Activated CD4-positive, alpha-beta T cell treated with anti-CD3 and anti-CD28 coated beads, Interleukin-2, amount 50 U/mL, for 48 hours (primary cell): ENCODE measurements around the gene SLC25A44.
A peak's percentile ranks its signal among the peaks of the same experiment; 100 is the strongest.
"Not testable (repeated sequence)": the region's sequence is repeated elsewhere in the genome, so short reads cannot be mapped to it uniquely, and the experiment has no call there.

Experiments used
- DNase-seq, 2 experiments: peaks; one replicate each; pipeline ENCODE4 v3.0.0-alpha.2; 2020

The SLC25A44 gene

DNA sequence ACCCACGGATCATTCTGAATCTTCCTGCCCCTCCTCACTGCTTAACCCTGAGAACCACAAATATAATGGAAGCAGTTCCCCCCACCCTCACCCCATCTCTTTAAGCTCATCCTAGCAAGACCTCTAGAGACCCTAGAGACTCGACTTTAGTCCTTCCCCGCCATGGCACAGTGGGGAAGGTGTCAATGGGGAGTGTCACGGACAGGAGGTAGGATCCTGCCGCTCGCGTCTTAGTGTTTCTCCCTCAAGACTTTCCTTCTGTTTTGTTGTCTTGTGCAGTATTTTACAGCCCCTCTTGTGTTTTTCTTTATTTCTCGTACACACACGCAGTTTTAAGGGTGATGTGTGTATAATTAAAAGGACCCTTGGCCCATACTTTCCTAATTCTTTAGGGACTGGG lies 18.2 kb downstream of the SLC25A44 start:
- no peak for DNase-seq

DNA sequence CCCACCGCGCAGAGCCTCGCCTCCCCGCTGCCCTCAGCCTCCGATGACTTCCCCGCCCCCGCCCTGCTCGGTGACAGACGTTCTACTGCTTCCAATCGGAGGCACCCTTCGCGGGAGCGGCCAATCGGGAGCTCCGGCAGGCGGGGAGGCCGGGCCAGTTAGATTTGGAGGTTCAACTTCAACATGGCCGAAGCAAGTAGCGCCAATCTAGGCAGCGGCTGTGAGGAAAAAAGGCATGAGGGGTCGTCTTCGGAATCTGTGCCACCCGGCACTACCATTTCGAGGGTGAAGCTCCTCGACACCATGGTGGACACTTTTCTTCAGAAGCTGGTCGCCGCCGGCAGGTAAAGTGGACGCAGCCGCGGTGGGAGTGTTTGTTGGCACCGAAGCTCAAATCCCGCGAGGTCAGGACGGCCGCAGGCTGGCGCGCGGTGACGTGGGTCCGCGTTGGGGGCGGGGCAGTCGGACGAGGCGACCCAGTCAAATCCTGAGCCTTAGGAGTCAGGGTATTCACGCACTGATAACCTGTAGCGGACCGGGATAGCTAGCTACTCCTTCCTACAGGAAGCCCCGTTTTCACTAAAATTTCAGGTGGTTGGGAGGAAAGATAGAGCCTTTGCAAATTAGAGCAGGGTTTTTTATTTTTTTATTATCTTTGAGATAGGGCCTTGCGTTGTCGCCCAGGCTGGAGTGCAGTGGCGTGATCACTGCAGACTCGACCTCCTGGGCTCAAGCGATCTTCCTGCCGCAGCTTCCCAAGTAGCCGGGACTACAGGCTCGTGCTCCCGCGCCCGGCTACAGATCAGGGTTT lies 19.1 kb downstream of the SLC25A44 start, which contains the start of gene PMF1:
Gene PMF1 (plus strand): TSS at position 175 of the 811 bp plus-strand sequence. CDS start 9 bp downstream, at position 184.
- DNase-seq: peak; percentile 96 to 98

DNA sequence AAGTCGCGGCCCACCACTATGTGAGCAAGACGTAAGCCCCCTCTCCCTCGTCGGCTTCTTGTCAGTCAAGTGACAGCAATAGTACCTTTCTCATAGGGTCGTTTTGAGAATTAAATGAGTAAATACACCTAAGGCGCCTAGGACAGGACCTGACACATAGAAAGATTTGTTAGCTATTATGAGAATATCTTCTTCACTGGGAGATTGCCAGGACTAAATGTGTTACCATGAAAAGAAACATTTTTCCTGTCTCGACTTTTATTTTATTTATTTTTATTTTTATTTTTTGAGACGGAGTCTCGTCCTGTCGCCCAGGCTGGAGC lies 19.7 kb downstream of the SLC25A44 start:
- DNase-seq: no peak

DNA sequence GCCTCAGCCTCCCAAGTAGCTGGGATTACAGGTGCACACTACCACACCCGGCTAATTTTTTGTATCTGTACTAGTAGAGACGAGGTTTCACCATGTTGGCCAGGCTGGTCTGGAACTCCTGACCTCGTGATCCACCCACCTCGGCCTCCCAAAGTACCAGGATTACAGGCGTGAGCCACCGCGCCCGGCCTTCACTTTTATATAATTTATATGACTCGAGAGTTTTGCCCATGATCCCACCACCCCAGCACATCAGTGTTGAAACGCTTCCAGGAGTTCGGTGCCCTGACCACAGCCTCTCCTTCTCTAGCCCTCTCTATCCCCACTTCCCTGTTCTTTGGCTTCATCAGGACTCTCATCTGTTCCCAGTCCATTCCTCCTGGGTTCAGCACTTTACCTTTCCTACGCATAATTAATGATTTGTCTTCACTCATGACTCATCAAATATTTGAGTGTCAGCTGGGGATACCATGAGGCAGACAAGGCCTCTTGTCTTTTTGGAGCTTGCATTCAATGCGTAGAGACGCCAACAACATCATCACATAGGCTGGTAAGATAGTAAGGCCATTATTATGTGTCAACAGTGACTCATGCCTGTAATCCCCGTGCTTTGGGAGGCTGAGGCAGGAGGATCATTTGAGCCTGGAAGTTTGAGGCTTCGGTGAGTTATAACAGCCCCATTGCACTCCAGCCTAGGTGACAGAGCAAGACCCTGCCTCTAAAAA lies 20.3 kb downstream of the SLC25A44 start:
- DNase-seq: no peak

DNA sequence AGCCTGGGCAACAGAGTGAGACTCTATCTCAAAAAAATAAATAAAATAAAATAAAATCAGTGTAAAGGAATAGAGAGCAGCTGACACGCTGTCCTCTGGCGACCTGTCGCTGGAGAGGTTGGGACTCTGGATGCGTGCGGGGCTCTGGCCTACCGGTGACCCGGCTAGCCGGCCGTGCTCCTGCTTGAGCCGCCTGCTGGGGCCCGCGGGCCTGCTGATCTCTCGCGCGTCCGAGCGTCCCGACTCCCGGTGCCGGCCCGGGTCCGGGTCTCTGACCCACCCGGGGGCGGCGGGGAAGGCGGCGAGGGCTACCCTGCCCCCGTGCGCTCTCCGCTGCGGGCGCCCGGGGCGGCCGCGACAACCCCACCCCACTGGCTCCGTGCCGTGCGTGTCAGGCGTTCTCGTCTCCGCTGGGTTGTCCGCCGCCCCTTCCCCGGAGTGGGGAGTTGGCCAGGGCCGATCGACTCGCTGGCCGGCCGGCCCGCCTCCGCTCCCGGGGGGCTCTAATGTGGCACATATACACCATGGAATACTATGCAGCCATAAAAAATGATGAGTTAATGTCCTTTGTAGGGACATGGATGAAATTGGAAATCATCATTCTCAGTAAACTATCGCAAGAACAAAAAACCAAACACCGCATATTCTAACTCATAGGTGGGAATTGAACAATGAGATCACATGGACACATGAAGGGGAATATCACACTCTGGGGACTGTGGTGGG lies 22.6 kb downstream of the SLC25A44 start:
- not testable (repeated sequence) for DNase-seq

DNA sequence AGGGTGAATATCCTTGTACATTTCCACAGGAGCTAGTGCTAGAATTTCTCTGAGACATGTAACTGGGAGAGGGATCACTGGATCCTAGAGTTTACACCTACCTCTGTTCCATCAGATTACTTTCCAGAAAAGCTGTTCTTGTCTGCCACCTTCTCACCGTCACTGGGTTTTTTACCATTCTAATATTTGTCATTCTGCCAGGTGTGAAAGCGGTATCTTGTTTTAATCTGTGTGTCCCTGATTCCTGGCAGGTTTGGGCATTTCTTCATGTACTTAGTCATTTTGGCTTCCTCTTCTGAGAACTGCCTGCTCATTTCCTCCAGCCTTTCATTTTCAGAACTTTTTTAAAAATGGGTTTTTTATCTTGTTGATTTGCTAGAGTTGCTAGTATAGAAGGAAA lies 24.0 kb downstream of the SLC25A44 start:
- no peak for DNase-seq

DNA sequence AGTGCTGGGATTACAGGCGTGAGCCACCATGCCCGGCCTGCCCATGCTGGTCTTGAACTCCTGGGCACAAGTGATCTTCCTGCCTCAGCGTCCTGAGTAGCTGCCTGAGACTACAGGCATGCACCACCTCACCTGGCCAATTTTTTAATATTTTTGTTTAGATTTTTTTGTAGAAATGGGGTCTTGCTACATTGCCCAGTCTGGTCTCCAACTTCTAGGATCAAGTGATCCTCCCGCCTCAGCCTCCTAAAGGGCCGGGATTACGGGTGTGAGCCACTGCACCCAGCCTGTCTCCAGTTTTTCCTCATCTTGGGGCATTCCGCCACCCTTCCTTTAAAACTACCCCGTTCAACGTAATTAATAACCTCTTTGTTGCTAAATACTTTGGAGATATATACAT lies 26.3 kb downstream of the SLC25A44 start:
- DNase-seq: no peak

DNA sequence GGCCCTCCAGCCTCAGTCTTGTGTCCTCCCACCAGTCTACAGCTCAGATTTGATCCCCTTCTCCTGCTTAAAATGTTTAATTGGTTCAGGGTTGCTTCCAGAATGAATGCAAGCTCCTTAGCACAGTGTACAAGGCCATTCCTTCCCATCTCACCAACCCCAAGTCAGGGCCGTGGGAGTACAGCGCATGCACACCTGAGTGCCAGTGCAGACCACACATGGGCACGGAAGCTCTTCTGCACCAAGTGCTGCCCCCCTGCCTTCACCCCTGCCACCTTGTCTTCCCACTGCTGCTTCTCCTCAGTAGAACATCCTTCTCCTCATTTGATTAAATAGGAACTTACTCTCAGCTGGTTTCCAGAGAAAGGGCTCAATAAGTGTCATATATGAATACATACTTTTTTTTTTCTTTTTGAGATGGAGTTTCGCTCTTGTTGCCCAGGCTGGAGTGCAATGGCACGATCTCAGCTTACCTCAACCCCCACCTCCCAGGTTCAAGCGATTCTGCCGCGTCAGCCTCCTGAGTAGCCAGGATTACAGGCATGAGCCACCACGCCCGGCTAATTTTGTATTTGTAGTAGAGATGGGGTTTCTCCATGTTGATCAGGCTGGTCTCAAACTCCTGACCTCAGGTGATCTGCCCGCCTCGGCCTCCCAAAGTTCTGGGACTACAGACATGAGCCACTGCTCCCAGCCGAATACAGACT lies 28.2 kb downstream of the SLC25A44 start:
- DNase-seq: peak in 1 of 2 experiments; percentile 53

DNA sequence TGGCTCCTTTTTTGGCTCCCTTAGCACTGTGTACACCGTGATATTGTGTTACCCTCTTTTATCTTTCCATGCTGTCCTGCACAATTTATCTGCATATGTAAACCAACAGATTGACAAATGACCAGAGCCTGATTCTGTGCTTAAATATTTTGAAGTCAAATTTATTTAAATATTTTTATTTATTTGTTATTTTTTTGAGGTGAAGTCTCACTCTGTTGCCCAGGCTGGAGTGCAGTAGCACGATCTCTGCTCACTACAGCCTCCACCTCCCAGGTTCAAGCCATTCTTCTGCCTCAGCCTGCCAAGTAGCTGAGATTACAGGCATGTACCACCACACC lies 31.7 kb downstream of the SLC25A44 start:
- no peak for DNase-seq

DNA sequence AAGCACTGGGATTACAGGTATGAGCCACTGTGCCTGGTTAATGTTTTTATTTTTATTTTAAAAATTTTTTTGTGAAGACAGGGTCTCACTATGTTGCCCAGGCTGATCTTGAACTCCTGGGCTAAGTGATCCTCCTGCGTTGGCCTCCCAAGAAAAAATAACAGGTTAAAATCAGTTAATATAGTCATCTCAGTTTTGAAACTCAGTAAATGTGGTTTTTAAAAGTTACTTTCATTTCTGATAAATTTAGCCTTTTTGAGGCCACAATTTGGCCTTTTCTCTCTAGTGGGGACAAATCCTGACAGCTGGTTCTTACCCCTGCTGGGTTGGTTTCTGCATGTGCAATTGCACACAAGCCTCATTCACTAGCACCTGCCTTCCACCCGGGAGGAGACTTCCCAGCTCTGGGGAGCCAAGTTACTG lies 32.2 kb downstream of the SLC25A44 start:
- DNase-seq: peak in 1 of 2 experiments; percentile 52

DNA sequence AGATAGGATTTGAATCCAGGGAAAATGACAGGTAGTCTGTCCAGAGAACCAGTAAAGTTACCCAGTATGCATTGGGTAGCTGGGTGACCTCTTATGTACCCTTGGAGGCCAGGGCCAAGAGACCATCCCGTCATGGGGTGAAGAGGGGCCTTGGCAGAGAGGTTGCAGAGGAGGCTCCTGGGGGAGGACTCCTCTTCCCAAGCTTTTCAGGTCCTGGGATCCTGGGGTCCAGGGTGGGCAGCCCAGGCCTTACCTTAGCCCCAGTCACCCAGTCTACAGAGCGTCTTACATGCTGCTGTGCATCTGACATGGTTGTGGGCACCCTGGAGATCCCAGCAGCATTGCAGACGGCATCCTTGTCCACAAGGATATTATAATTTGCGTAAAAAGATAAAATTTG lies 32.9 kb downstream of the SLC25A44 start:
- no peak for DNase-seq

DNA sequence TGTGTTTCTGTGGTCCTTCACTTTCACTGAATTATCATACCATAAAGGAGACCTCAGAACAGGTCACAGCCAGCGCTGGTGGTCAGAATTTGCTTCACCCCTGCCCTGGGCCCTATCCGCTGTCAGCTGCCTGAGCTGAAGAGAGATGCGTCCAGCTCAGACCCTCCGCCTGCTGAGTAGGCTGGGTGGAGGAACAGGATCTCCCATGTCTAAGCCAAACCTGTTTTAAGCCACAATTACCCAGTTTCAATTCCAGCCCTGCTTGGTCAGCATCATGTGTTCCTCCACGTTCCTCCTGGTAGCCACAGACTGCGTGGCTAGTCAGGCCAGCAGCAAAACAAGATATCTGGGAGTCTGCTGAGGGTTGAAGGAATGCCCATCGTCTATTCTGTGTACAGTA lies 34.6 kb downstream of the SLC25A44 start:
- no peak for DNase-seq

DNA sequence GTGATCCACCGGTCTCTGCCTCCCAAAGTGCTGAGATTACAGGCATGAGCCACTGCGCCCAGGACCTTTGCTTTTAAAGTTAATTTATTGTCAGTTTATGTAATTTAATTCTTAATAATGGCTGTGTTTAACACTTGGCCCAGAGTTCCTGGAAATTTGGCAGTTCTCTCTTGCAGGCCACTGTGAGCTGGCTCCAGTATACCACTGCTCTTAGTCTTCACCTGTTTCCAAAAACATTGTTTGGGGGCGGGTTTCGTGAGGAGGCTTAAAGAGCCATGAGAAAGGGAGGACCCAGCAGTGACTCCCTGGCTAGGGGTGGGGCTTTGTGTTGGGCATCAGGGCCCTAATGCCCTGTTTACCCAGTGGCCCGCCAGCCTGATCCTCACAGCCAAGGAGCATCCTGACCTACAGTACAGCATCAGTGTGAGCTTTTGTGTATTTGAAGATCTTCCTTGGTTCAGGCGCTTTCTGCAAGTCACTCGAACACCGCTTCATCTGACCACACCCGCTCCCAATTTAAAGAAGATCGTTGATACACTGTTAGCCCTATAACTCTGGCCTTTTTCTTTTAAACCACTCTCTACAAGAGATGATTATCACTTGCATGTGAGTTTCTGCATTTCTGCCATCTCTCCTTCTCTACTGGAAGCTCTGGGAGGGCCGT lies 36.0 kb downstream of the SLC25A44 start:
- no peak for DNase-seq

DNA sequence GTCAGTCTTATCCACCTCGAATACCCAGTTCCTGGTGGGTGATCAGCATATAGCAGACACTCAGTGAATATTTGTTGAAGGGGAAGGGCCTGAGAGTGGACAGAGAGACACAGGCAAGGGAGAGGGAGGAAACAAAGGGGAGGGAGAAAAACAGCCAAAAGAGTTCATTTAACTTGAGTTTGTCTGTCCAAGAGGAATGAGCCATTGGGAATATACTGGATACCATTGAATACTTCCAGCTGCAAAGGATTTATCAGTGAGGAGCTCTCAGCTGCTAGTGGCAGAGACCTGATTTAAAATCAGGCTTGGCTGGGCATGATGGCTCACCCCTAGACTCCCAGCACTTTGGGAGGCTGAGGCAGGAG lies 36.6 kb downstream of the SLC25A44 start:
- no peak for DNase-seq

DNA sequence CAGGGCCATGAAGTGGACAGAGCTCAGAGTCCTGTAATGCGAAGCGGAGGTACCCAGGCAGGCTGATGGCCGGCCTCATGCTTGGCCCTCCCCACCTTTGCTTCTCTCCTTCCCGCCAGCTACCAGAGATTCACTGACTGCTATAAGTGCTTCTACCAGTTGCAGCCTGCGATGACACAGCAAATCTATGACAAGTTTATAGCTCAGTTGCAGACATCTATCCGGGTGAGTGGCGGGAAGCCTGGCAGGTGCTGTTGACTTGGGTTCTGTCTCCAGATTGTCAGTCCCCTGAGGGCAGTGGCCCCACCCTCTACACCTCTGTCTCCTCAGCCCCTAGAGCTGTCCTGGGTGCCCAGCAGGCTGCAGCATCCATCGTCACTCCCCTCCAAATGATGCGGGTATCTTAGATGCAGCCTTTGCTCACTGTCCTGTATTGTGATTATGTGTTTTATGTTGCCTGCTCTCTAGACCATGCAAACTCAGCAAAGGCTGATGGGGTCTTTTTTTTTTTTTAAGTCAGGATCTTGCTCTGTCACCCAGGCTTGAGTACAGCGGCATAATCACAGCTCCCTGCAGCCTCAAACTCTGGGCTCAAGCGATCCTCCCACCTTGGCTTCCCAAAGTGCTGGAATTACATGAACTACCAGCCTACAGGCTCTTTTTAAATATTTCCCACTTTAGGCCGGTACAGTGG lies 38.4 kb downstream of the SLC25A44 start:
- no peak for DNase-seq

DNA sequence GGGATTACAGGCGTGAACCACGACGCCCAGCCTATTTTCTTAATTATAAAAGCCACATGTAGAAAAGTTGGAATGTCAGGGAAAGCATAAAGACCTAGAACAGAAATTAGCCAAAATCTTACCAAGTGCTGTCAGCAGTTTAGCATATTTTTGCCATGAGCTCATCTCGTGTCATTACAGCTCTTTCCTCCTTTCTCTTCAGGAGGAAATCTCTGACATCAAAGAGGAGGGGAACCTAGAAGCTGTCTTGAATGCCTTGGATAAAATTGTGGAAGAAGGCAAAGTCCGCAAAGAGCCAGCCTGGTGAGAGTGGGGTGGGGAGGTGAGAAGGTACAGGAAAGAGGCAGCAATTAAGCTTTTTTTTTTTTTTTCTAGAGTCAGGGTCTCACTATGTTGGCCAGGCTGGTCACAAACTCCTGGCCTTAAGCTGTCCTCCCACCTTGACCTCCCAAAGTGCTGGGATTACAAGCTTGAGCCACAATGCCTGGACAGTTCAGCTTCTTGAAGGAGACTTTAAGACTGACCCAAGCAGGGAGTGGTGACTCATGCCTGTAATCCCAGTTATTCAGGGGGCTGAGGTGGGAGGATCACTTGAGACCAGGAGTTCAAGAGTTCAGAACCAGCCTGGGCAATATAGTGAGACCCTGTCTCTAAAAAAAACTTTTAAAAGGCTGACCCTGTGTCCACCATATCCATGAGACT lies 39.7 kb downstream of the SLC25A44 start:
- DNase-seq: no peak

DNA sequence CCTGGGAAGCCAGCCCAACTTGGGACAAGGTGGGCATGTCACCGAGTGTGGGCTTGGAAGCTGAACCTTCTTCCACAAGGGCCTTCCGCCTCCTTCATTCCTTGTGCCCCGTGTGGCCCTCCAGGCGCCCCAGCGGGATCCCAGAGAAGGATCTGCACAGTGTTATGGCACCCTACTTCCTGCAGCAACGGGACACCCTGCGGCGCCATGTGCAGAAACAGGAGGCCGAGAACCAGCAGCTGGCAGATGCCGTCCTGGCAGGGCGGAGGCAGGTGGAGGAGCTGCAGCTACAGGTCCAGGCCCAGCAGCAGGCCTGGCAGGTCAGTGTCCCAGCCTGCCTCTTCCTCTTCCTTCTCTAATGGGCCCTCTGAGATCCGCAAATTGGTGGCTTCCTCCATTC lies 42.3 kb downstream of the SLC25A44 start:
- DNase-seq: no peak

DNA sequence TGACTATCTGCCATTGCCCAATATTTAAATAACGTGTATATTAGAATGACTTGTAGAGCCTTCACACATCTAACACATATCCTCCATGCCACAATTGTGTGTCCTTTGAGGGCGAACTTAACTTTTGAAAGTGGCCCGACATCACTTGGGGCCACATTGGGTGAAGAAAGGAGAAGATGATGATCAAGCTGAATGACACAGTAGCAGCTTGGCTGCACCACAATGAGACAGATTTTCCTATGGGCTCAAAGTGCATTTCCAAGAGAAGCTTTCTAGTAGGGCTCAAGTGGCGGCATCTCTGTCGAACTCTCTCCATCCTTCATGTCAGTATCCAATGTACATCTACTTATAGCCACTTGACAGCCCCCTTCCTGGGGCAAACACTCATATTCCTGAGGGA lies 44.3 kb downstream of the SLC25A44 start:
- DNase-seq: no peak

DNA sequence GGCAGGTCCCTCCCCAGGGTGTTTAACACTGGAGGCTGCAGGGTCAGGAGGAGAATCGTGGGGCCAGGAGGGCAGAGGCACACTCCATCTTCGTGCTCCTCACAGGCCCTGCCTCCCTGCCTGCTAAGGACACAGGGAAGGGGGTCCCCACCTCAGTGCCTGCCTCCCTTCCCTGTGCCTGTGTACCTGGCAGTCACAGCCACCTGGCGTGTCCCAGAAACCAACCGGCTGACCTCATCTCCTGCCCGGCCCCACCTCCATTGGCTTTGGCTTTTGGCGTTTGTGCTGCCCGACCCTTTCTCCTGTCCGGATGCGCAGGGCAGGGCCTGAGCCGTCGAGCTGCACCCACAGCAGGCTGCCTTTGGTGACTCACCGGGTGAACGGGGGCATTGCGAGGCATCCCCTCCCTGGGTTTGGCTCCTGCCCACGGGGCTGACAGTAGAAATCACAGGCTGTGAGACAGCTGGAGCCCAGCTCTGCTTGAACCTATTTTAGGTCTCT lies 47.5 kb downstream of the SLC25A44 start:
- DNase-seq: no peak

DNA sequence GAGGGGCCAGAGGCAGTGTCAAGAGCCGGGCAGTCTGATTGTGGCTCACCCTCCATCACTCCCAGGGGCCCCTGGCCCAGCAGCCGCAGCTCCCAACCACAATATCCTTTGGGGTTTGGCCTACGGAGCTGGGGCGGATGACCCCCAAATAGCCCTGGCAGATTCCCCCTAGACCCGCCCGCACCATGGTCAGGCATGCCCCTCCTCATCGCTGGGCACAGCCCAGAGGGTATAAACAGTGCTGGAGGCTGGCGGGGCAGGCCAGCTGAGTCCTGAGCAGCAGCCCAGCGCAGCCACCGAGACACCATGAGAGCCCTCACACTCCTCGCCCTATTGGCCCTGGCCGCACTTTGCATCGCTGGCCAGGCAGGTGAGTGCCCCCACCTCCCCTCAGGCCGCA lies 48.0 kb downstream of the SLC25A44 start, which contains the start of gene BGLAP:
Gene BGLAP (plus strand): TSS at position 259 of the 400 bp plus-strand sequence. CDS start 48 bp downstream, at position 307.
- DNase-seq: no peak

DNA sequence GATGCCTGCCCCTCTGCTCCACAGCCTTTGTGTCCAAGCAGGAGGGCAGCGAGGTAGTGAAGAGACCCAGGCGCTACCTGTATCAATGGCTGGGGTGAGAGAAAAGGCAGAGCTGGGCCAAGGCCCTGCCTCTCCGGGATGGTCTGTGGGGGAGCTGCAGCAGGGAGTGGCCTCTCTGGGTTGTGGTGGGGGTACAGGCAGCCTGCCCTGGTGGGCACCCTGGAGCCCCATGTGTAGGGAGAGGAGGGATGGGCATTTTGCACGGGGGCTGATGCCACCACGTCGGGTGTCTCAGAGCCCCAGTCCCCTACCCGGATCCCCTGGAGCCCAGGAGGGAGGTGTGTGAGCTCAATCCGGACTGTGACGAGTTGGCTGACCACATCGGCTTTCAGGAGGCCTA lies 48.8 kb downstream of the SLC25A44 start:
- no peak for DNase-seq
